ENCODE data around the gene CARD14. TPM values are rescaled to one million over a fixed set of nuclear protein-coding genes. Genes with fewer than 3 reads are reported as not detected.

Gene CARD14
- polyA plus RNA-seq, 3 donors, result 0.11 to 0.27 (median 0.16) TPM

DNA sequence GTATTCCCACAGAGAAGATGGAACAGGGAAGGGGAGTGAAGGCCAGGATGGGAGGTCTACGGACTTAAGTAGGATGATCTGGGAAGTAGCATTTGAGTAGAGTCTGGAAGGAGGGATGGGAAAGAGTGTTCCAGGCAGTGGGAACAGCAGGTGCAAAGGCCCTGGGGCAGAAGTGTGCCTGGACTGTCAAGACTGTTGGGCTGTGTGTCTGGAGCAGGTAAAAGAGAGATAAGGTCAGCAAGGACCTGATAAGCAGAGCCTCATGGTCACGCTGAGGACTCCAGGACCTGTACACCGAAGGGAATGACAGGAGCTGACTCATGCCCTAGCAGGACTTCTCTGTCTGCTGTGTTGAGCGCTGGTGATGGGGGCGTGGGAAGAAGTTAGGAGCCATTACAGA lies 723 bp upstream of the CARD14 start:
- no peaks in the 10 kb centered on the region for H4K20me1 ChIP-seq (ENCODE audit: insufficient read depth, low read length)
- intact Hi-C loops (cut with micrococcal nuclease), result no loop called here
- H3K79me2 ChIP-seq (ENCODE audit: insufficient read depth, low read length), result no peaks in the 10 kb centered on the region
- H3K27ac Mint-ChIP-seq, result peak overlapping the region in 2 of 7 donors; percentile 16 to 36
- no peak overlapping the region for H2AFZ ChIP-seq (ENCODE audit: insufficient read depth, low read depth, low read length, poor library complexity, severe bottlenecking)
- no peaks in the 10 kb centered on the region for H3K36me3 ChIP-seq (replicated peaks in 1 of 2; ENCODE audit: control insufficient read depth in 1 of 2, insufficient read depth in 2 of 2, low read length in 2 of 2)
- TF ChIP-seq, protein P1, sequence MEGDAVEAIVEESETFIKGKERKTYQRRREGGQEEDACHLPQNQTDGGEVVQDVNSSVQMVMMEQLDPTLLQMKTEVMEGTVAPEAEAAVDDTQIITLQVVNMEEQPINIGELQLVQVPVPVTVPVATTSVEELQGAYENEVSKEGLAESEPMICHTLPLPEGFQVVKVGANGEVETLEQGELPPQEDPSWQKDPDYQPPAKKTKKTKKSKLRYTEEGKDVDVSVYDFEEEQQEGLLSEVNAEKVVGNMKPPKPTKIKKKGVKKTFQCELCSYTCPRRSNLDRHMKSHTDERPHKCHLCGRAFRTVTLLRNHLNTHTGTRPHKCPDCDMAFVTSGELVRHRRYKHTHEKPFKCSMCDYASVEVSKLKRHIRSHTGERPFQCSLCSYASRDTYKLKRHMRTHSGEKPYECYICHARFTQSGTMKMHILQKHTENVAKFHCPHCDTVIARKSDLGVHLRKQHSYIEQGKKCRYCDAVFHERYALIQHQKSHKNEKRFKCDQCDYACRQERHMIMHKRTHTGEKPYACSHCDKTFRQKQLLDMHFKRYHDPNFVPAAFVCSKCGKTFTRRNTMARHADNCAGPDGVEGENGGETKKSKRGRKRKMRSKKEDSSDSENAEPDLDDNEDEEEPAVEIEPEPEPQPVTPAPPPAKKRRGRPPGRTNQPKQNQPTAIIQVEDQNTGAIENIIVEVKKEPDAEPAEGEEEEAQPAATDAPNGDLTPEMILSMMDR (IDR thresholded peaks at IDR 0.05), result no peak
- H3K4me3 ChIP-seq (replicated peaks in 1 of 3; ENCODE audit: low read depth in 2 of 3, low read length in 3 of 3), result no peak overlapping the region
- no peak overlapping the region for H3K4me2 ChIP-seq (replicated peaks; ENCODE audit: extremely low read depth, low read length, poor library complexity, severe bottlenecking)
- 96% methylated on average over 3 of the region's 5 CpGs for WGBS (ENCODE audit: insufficient coverage)
- DNase-seq, result no peak
- H3K9ac ChIP-seq (ENCODE audit: insufficient read depth, low read length, poor library complexity, severe bottlenecking), result no peak overlapping the region
- H3K27me3 Mint-ChIP-seq (ENCODE audit: low read depth in 3 of 3), result peaks cover under 1 to 9% (median 5%) of the 10 kb centered on the region in 3 donors
- no peaks in the 10 kb centered on the region for H3K9me3 ChIP-seq (replicated peaks in 1 of 2; ENCODE audit: control insufficient read depth in 1 of 2, insufficient read depth in 1 of 2, low read length in 2 of 2)
- H3K27me3 ChIP-seq (ENCODE audit: control insufficient read depth in 2 of 2, insufficient read depth in 2 of 2, low read length in 2 of 2), result no peaks in the 10 kb centered on the region
- peaks cover 2% of the 10 kb centered on the region for H3K4me1 Mint-ChIP-seq
- no peaks in the 10 kb centered on the region for H3K36me3 Mint-ChIP-seq
- no peaks in the 10 kb centered on the region for H3K4me1 ChIP-seq (ENCODE audit: control insufficient read depth in 1 of 2, insufficient read depth in 2 of 2, low read length in 2 of 2)
- peaks cover 0 to 5% (median 0%) of the 10 kb centered on the region in 7 donors for H3K9me3 Mint-ChIP-seq
- no peak overlapping the region for H3K4me3 Mint-ChIP-seq
- H3K27ac ChIP-seq (ENCODE audit: low read depth in 1 of 2, low read length in 2 of 2), result no peak overlapping the region

DNA sequence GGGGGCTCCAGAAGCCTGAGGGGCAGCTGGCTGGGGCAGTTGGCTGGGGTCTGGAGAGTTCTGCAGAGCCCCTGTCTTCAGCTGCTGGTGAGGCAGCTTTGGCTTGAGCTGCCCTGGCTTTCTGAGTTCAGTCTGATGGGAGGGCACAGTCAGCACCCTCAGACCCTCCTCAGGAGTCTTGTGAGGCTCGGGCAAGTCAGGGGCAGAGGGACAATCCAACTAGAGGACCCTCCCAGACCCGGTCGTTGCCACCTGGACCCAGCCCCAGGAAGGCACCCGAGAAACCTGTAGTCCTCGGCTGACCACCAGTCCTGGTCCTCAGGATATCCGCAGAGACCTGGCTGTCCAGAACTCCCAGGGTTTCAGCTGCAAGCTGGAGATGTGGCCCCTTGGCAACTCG lies 1.9 kb downstream of the CARD14 start:
- Histone ChIP-seq H3K36me3 (replicated peaks in 1 of 2; ENCODE audit: control insufficient read depth in 1 of 2, insufficient read depth in 2 of 2, low read length in 2 of 2) (no peaks in the 10 kb centered on the region), H2AFZ (ENCODE audit: insufficient read depth, low read depth, low read length, poor library complexity, severe bottlenecking) (no peak overlapping the region), H3K79me2 (ENCODE audit: insufficient read depth, low read length) (no peaks in the 10 kb centered on the region), H3K9me3 (replicated peaks in 1 of 2; ENCODE audit: control insufficient read depth in 1 of 2, insufficient read depth in 1 of 2, low read length in 2 of 2) (no peaks in the 10 kb centered on the region), H3K4me2 (replicated peaks; ENCODE audit: extremely low read depth, low read length, poor library complexity, severe bottlenecking) (no peak overlapping the region), H3K9ac (ENCODE audit: insufficient read depth, low read length, poor library complexity, severe bottlenecking) (no peak overlapping the region), H3K27me3 (ENCODE audit: control insufficient read depth in 2 of 2, insufficient read depth in 2 of 2, low read length in 2 of 2) (no peaks in the 10 kb centered on the region), H3K4me1 (ENCODE audit: control insufficient read depth in 1 of 2, insufficient read depth in 2 of 2, low read length in 2 of 2) (no peaks in the 10 kb centered on the region), H3K4me3 (replicated peaks in 1 of 3; ENCODE audit: low read depth in 2 of 3, low read length in 3 of 3) (no peak overlapping the region), H4K20me1 (ENCODE audit: insufficient read depth, low read length) (no peaks in the 10 kb centered on the region), H3K27ac (ENCODE audit: low read depth in 1 of 2, low read length in 2 of 2) (no peak overlapping the region)
- H3K27me3 Mint-ChIP-seq (ENCODE audit: low read depth in 3 of 3), result peaks cover 2 to 17% (median 4%) of the 10 kb centered on the region in 3 donors
- peaks cover 0 to 8% (median 0%) of the 10 kb centered on the region in 7 donors for H3K9me3 Mint-ChIP-seq
- DNase-seq, result no peak
- TF ChIP-seq, protein P1 (IDR thresholded peaks at IDR 0.05), result no peak
- peaks cover 2% of the 10 kb centered on the region for H3K4me1 Mint-ChIP-seq
- intact Hi-C loops (cut with micrococcal nuclease), result no loop called here
- H3K36me3 Mint-ChIP-seq, result no peaks in the 10 kb centered on the region
- WGBS (ENCODE audit: insufficient coverage), result 82% methylated on average over 7 of the region's 7 CpGs
- H3K4me3 Mint-ChIP-seq, result no peak overlapping the region
- no peak overlapping the region for H3K27ac Mint-ChIP-seq
